Osteoblast (primary cell): Measurements from ENCODE around the gene ABCG1. TPM values are rescaled to one million over a fixed set of nuclear protein-coding genes. Genes with fewer than 3 reads are reported as not detected.

Source experiments
- DNase-seq: peaks from one replicate; pipeline ENCODE4 v3.0.0; 2011; ENCODE audit warnings: low spot score, mixed read lengths; ENCODE audit not compliant: insufficient read length; ENCODE audit errors: missing footprints
- H2AFZ ChIP-seq: 2 replicates; pipeline ENCODE4 v1.6.0; 2011; ENCODE audit warnings: mild to moderate bottlenecking, low read length
- H3K27ac ChIP-seq: 2 replicates; pipeline ENCODE4 v1.5.1; 2011; ENCODE audit warnings: mild to moderate bottlenecking, low read depth, low read length, moderate library complexity
- H3K27me3 ChIP-seq: 2 replicates; pipeline ENCODE4 v1.6.0; 2012; ENCODE audit warnings: mild to moderate bottlenecking, control low read depth, inconsistent platforms, low read length, moderate library complexity; ENCODE audit not compliant: insufficient read depth
- H3K36me3 ChIP-seq: 2 replicates; pipeline ENCODE4 v1.5.1; 2011; ENCODE audit warnings: mild to moderate bottlenecking, low read length, control low read depth, moderate library complexity; ENCODE audit not compliant: insufficient read depth
- H3K4me1 ChIP-seq: 2 replicates; pipeline ENCODE4 v1.5.1; 2011; ENCODE audit warnings: mild to moderate bottlenecking, low read length, control low read depth, moderate library complexity; ENCODE audit not compliant: insufficient read depth
- H3K4me2 ChIP-seq: 2 replicates; pipeline ENCODE4 v1.6.0; 2011; ENCODE audit warnings: mild to moderate bottlenecking, low read length; ENCODE audit not compliant: insufficient read depth
- H3K4me3 ChIP-seq: fragments of 200-600 bp; sonication (generic); 3 replicates; pipeline ENCODE4 v1.5.1; 2012; ENCODE audit warnings: mild to moderate bottlenecking, low read length, inconsistent platforms; ENCODE audit not compliant: insufficient read depth
- H3K79me2 ChIP-seq: 2 replicates; pipeline ENCODE4 v1.6.0; 2012; ENCODE audit warnings: mild to moderate bottlenecking, low read length, control low read depth, inconsistent platforms; ENCODE audit not compliant: insufficient read depth
- H3K9me3 ChIP-seq: 2 replicates; pipeline ENCODE4 v1.5.1; 2011; ENCODE audit warnings: low read depth, low read length, control low read depth
- H4K20me1 ChIP-seq: 2 replicates; pipeline ENCODE4 v1.6.0; 2012; ENCODE audit warnings: mild to moderate bottlenecking, low read length, control low read depth; ENCODE audit not compliant: insufficient read depth
- total RNA-seq: library from RNA; depleted of rRNA; stranded (reverse); fragments of >200 nt; gene quantifications from 2 replicates; pipeline ENCODE4 v1.2.3, GENCODE V29; 2012
- TF ChIP-seq, protein P1 (sequence below): IDR thresholded peaks from 2 replicates; pipeline ENCODE4 v1.5.1; 2011; ENCODE audit warnings: mild to moderate bottlenecking, low read depth, low read length, moderate library complexity; ENCODE audit errors: extremely low read depth

Gene ABCG1
- total RNA-seq, 1 donor = 0.72 TPM

DNA sequence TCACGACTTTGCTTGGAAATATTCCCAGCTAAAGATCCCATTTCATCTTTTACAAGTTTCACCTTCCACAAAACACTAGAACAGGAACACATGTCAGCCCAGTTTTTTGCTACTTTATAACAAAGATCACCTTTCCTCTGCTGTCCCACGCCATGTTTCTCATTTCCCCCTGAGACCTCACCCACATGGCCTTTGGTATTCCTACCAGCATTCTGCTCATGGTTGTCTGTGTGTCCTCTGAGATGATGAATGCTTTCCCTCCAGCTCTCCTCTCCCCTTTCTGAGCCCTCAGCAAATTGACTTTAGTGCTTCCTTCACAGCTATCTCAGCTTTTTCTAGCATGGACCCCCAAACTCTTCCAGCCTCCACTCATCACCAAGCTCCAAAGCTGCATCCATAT, 32.3 kb upstream of the ABCG1 start:
- H2AFZ ChIP-seq = no peak overlapping the region

DNA sequence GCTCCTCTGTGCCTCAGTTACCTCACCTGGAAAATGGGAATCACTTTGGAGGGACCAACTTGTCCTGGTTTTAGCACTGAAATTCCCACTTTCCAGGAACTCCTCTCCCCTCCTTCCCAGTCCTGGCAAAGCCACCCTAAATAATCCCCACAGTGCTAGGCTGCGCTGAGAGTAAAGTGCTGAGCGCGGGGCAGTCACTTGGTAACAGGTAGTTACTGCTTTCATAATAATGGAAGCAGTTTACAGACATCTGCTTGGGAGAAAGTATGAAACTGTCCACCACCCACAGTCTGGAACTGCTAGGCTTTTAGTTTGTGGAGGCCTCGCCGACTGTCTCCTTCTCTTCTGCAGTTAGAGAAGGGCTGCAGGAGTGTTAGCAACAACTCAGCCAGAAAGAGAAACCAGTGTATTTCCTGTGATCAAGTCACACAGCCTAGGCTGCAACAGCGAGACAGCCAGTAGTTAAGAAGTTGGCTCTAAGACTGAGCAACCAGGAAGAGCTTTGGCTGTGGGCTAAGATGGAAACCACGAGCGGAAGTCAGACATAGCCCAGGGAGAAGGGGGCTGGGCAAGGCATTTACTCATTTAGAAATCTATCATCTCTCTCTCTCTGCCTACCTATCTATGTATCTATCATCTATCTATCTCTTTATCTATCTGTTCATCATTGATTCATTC, 30.8 kb upstream of the ABCG1 start:
- H3K4me1 ChIP-seq = no peaks in the 10 kb centered on the region
- no peaks in the 10 kb centered on the region for H4K20me1 ChIP-seq
- H3K36me3 ChIP-seq = no peaks in the 10 kb centered on the region
- TF ChIP-seq, protein P1, sequence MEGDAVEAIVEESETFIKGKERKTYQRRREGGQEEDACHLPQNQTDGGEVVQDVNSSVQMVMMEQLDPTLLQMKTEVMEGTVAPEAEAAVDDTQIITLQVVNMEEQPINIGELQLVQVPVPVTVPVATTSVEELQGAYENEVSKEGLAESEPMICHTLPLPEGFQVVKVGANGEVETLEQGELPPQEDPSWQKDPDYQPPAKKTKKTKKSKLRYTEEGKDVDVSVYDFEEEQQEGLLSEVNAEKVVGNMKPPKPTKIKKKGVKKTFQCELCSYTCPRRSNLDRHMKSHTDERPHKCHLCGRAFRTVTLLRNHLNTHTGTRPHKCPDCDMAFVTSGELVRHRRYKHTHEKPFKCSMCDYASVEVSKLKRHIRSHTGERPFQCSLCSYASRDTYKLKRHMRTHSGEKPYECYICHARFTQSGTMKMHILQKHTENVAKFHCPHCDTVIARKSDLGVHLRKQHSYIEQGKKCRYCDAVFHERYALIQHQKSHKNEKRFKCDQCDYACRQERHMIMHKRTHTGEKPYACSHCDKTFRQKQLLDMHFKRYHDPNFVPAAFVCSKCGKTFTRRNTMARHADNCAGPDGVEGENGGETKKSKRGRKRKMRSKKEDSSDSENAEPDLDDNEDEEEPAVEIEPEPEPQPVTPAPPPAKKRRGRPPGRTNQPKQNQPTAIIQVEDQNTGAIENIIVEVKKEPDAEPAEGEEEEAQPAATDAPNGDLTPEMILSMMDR = no peak
- DNase-seq = no peak
- H3K27ac ChIP-seq = no peak overlapping the region
- H3K9me3 ChIP-seq = no peaks in the 10 kb centered on the region
- no peaks in the 10 kb centered on the region for H3K27me3 ChIP-seq
- H3K79me2 ChIP-seq = no peaks in the 10 kb centered on the region
- H3K4me2 ChIP-seq = no peak overlapping the region
- no peak overlapping the region for H3K4me3 ChIP-seq
- peak overlapping the region; percentile 71 for H2AFZ ChIP-seq

More for the DNA sequence above, 32.3 kb upstream of the ABCG1 start:
- H3K4me3 ChIP-seq = no peak overlapping the region
- TF ChIP-seq, protein P1 = no peak
- H4K20me1 ChIP-seq = no peaks in the 10 kb centered on the region
- H3K4me2 ChIP-seq = no peak overlapping the region
- H3K4me1 ChIP-seq = no peaks in the 10 kb centered on the region
- no peaks in the 10 kb centered on the region for H3K79me2 ChIP-seq
- H3K36me3 ChIP-seq = no peaks in the 10 kb centered on the region
- H3K9me3 ChIP-seq = no peaks in the 10 kb centered on the region
- DNase-seq = no peak
- no peak overlapping the region for H3K27ac ChIP-seq
- no peaks in the 10 kb centered on the region for H3K27me3 ChIP-seq

DNA sequence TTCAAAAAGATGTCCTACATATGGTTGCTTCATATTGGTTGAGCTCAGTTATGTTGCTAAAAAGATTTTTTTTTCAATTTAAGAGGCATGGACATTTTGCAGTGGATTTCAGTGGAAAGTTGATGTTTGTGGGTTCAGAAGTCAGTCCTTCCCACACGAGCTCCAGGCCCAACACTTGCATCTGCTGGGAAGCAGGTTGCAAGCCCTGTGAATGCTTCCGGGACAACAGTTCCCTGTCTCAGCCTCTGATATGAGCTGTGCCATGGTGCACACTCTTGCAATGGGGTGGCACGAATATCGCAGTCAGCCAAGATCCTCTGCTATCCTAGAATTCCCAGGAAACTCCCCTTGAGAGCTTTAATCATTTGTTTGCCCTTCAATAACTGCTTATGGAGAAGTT, 30.3 kb upstream of the ABCG1 start:
- no peak overlapping the region for H3K4me2 ChIP-seq
- no peaks in the 10 kb centered on the region for H4K20me1 ChIP-seq
- H3K27ac ChIP-seq = no peak overlapping the region
- H3K79me2 ChIP-seq = no peaks in the 10 kb centered on the region
- no peaks in the 10 kb centered on the region for H3K4me1 ChIP-seq
- H3K36me3 ChIP-seq = no peaks in the 10 kb centered on the region
- TF ChIP-seq, protein P1 = no peak
- no peak overlapping the region for H3K4me3 ChIP-seq
- H3K9me3 ChIP-seq = no peaks in the 10 kb centered on the region
- H3K27me3 ChIP-seq = no peaks in the 10 kb centered on the region
- no peak overlapping the region for H2AFZ ChIP-seq
- no peak for DNase-seq

DNA sequence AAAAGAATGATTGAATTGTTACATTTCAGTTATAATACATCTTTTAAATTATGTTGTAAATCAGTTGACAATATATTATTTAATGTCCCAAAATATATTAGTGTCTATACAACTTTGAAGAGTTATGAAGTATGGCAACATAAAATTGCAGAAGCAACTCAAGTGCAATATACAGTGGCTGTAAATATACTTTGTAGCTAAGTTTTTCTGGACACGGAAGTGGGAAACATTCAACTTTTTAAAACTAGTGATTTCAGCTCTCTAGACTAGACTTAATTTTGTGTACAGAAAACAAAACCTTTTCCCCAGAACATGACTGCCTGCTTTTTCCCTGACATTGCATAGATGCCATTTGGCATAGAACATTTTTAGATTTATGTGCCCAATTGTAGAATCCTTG, 29.5 kb upstream of the ABCG1 start:
- Histone ChIP-seq H3K4me3 (no peak overlapping the region), H3K9me3 (no peaks in the 10 kb centered on the region)
- TF ChIP-seq, protein P1 = no peak

More for the DNA sequence above, 29.5 kb upstream of the ABCG1 start:
- Histone ChIP-seq H3K4me1 (no peaks in the 10 kb centered on the region), H3K36me3 (no peaks in the 10 kb centered on the region), H4K20me1 (no peaks in the 10 kb centered on the region), H3K27me3 (no peaks in the 10 kb centered on the region), H3K79me2 (no peaks in the 10 kb centered on the region), H3K27ac (no peak overlapping the region), H2AFZ (no peak overlapping the region), H3K4me2 (no peak overlapping the region)
- DNase-seq = no peak
